NCI-H1048 (cell line): ENCODE results near the gene NPFFR1.
"Not testable (repeated sequence)": the region's sequence is repeated elsewhere in the genome, so short reads cannot be mapped to it uniquely, and the experiment has no call there.

Experiments
- DNase-seq: peaks from one replicate; lab custom pipeline; 2025; lab: John Stamatoyannopoulos, UW

NPFFR1 gene

DNA sequence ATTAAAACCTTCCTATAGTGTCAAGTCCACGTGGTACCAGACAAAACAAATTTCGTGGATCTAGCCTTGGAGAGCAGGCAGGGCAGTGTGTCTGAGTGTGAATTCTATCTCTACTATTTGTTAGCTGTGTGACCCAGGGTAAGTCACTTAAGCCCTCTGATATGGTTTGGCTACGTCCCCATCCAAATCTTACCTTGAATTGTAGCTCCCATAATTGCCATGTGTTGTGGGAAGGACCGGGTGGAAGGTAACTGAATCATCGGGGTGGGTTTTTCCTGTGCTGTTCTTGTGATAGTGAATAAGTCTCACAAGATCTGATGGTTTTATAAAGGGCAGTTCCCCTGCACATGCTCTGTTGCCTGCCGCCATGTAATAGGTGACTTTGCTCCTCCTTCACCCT is 2.8 kb upstream of the NPFFR1 start:
- no peak for DNase-seq

DNA sequence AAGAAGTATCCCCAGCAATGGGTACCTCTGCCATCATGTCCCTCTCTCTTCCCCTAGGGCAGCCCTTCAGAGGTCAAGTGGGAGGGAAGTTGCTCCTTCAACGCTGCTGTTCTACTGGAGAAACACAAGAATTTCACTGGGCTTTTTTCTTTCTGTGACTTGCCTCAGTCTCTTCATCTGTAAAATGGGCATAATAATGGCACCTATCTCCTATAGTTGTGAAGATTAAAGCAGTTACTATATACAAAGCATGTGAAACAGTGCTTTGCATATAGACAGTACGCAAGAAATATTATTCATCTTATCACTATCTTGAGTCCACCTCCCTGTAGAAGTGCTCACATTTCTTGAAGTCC is 1.6 kb upstream of the NPFFR1 start:
- no peak for DNase-seq

DNA sequence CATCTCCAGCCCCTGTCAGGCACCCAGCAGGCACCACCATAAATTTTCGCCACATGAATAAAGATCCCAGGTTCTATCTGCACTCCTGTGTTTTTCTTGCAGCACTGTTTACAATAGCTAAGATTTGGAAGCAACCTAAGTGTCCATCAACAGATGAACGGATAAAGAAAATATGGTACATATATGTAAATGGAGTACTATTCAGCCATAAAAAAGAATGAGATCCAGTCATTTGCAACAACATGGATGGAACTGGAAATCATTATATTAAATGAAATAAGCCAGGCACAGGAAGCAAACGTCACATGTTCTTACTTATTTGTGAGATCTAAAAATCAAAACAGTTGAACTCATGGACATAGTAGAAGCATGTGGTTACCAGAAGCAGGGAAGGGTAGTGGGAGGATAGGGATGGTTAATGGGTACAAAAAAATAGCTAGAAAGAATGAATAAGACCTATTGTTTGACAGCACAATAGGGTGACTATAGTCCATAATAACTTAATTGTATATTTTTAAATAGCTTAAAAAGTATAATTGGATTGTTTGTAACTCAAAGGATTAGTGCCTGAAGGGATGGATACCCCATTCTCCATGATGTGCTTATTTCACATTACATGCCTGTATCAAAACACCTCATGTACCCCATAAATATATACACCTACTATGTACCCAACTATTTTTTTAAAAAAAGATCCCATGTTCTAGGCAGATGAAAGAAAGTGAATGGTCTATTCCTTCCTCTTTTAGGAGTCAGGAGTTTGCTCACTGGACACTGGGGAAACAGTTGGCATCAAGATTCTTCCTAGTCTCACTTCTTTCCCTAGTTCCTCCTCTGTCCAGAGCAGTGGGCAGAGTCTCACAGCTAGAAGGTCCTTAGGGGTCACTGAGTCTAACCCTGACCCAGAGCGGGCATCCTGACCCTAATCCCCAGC is 1.0 kb upstream of the NPFFR1 start:
- no peak for DNase-seq

DNA sequence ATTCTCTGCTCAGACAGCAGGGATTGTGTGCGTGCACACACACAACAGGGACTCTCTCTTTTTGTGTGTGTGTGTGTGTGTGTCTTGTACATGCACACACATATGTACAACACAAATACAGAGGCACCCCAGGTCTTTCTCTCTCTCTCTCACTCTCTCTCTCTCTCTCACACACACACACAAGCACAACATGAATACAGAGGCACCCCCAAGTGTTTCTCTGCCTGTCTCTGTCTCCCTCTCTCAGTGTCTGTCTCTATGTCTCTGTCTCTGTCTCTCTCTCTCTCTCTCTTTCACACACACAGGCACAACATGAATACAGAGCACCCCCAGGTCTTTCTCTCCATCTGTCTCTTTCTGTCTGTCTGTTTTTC is 746 bp downstream of the NPFFR1 start:
- DNase-seq = no peak

- no peak for DNase-seq
Measured at GRCh38 chr10:70281609-70282008, 2.2 kb downstream of the NPFFR1 start.

DNA sequence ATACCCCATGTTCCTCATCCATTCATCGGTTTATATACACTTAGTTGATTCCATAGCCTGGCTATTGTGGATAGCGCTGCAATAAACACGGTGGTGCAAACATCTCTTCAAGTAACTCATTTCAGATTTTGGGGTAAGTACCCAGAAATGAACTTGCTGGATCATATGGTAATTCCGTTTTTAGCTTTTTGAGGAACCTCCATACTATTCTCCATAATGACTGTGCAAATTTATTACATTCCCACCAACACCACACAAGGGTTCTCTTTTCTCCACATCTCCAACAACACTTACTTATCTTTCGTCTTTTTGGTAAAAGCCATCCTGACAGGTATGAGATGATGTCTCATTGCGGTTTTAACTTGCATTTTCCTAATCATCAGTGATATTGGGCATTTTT is 3.7 kb downstream of the NPFFR1 start:
- DNase-seq = no peak

GRCh38 chr10:70277396-70278030 is 6.3 kb downstream of the NPFFR1 start:
- no peak for DNase-seq

- no peak for DNase-seq
Measured at GRCh38 chr10:70274643-70275042, 9.2 kb downstream of the NPFFR1 start.

- no peak for DNase-seq
Measured at GRCh38 chr10:70272925-70273316, 10.9 kb downstream of the NPFFR1 start.

- no peak for DNase-seq
Measured at GRCh38 chr10:70271996-70272924, 11.5 kb downstream of the NPFFR1 start.

DNA sequence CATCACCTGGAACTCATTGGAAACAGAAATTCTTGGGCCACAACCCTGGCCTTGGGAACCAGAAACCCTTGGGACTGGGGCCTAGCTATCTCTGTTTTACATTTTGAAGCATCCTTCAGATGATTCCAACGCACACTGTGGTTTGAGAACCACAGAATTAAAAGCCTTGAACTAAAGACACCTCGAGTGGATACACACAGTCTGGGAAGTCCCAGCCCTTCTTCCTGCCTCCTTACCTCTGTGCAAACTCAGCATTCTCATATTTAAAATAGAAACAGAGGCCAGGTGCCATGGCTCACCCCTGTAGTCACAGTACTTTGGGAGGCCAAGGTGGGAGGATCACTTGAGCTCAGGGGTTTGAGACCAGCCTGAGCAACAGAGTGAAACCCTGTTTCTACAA is 12.9 kb downstream of the NPFFR1 start:
- no peak for DNase-seq

- DNase-seq = no peak
Measured at GRCh38 chr10:70269741-70270140, 14.1 kb downstream of the NPFFR1 start.

- DNase-seq = no peak
Measured at GRCh38 chr10:70268376-70268775, 15.4 kb downstream of the NPFFR1 start.

GRCh38 chr10:70267161-70267933 is 16.5 kb downstream of the NPFFR1 start:
- no peak for DNase-seq

DNA sequence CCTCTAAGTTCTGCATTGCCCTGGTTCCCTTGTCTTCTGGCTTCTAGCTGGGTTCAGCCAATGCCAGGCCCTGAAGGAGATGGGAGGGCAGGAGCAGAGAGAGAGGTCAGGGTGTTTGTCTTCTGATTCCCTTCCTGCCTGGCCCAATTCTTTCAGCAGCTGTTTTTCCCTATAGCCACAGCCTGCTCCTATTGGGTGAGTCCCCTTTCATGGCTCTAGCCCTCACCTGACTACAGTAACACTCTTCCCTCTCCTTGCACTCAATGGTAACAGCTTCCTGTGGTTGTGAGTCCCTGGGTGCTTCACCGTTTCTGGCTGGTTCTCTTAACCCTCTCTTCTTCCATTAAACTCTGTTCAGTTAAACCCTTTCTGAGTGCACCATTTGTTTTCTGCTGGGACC is 17.1 kb downstream of the NPFFR1 start:
- no peak for DNase-seq

DNA sequence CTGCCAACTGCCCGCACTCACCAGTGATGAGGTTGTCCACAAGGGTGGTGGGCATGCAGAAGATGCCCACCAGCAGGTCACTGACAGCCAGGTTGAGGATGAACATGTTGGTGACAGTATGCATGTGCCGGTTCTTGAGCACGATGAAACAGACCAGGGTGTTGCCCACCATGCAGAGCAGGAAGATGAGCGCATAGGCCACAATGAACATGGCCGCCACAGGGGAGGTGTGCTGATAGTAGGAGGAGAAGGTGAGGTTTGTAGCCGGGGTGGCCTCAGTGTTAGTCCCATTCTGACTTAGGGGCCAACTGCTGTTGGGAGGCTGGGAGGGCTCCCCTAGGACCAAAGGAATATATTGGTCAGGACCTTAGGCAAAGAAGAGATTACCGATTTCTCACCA is 17.7 kb downstream of the NPFFR1 start:
- no peak for DNase-seq

DNA sequence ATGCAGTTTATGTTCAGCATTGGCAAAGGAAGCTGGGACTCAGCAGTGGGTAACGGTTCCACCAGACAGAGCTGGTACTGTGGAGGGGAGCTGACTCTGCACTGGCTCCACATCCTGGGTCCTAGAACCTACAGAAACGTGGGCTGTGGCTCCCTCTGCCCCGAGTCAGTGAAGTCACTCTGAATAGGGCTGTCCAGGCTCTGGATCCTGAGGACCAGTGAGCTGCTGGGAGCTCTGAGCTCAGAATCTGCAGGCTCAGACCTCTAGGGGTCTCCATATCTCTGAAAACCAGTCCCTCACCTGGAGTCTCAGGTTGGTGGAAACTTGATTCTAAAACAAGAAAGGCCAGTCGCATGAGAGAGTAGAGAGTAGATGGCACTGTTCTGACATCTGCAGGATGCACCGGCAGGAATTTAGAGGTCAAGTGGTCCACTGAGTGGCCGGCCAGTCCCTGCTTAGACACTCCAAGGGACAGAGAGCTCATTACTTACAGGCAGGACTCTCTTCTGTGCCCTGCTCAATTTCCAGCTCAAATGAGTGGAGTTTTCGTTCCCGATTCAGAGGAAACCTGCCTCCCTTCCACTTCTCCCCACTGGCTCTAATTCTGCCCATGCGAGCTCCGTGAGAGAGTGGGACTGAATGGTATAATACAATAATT is 18.6 kb downstream of the NPFFR1 start:
- DNase-seq = no peak

DNA sequence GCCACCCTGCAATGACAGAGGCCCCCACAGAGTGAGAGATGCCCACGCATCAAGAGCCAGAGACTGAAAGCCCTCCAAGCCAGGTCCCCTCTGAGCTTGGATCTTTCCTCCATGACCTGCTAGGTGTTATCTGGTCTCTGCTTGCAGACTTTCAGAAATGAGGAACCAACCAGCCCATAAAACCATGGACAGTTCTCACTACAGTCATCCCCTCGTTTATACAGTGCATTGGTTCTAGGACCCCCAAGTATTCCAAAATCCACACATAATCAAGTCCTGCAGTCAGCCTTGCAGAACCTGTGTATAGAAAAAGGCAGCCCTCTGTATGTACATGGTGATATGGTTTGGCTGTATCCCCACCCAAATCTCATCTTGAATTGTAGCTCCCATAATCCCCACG is 23.1 kb downstream of the NPFFR1 start:
- DNase-seq = no peak

DNA sequence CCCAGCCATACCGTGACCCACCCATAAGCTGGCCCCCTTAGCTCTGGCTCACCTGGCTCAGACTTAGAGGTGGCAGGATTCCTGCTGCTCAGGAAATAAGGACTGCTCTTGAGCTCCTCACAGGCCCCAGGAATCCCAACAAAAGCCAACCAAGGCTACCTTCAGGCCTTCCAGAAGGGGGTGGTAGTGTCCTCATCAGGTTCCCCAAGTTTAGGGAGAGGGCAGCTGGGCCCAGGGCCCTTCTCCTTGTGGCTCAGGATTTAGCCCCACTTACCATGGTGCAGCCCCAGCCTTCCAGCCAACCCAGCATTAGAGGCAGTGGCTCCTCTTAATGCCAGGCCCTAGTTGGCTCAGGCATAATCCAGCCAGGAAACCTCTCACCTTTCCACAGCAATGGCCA is 23.5 kb downstream of the NPFFR1 start:
- DNase-seq = no peak

- DNase-seq = no peak
Measured at GRCh38 chr10:70258216-70258615, 25.6 kb downstream of the NPFFR1 start.

GRCh38 chr10:70257816-70258215 is 26.0 kb downstream of the NPFFR1 start:
- DNase-seq = not testable (repeated sequence)
